Measurements from ENCODE around the gene CYP4A22.
"Not testable (repeated sequence)": the region's sequence is repeated elsewhere in the genome, so short reads cannot be mapped to it uniquely, and the experiment has no call there.

- not testable (repeated sequence) for TF ChIP-seq CTCF (conservative IDR thresholded peaks at IDR 0.05 in 1 of 2, IDR thresholded peaks at IDR 0.05 in 1 of 2; ENCODE audit: low read depth in 1 of 2, low read length in 2 of 2); EZH2 (IDR thresholded peaks at IDR 0.05; ENCODE audit: low read length, missing control alignments)
Observed at GRCh38 chr1:47193496-47193895, 56.3 kb downstream of the CYP4A22 start.

All from fibroblast of lung (primary cell).